ENCODE data around the gene NFIB.

Gene NFIB

DNA sequence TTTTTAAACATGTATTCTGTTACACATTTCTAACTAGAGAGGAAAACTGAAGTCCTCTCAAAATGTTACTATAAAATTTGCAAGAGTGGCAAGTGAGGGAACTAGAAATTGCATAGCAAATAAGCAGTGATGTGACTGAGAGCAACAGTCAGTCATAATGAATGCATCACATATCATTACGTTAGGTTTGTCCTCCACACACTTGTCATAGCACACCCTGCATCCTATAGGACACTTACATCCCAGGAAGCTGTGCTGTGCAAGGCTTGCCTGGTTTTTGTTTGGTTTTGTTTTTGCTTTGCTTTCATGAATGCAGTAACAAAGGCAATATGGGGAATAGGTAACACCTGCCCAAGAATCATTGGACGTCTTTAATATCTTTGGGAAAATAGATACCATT is 10.8 kb downstream of the NFIB start:
- DNase-seq: no peak

DNA sequence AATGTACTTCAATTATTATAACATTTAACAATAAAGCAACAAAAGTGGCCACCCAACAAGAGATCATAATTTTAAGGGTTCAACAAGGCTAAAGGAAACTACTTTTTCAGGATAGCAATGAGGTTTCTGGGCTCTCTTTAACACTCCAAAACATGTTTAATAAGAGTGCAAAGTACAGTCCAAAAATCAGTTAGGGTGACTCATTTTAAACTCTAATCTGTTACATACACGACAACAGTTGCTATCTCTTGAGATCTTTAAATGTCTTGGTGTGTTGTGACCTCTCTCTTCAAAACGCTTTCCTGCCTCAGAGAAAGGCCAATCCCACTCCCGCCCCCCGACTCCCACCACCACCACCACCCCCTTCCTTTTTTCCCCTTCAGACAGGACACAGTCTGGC is 11.5 kb downstream of the NFIB start:
- no peak for DNase-seq

- no peak for DNase-seq
Observed at GRCh38 chr9:14301583-14302021, 12.3 kb downstream of the NFIB start.

- DNase-seq: no peak
Observed at GRCh38 chr9:14301006-14301405, 12.9 kb downstream of the NFIB start.

- DNase-seq: no peak
Observed at GRCh38 chr9:14300588-14300987, 13.4 kb downstream of the NFIB start.

- no peak for DNase-seq
Observed at GRCh38 chr9:14300040-14300439, 13.9 kb downstream of the NFIB start.

DNA sequence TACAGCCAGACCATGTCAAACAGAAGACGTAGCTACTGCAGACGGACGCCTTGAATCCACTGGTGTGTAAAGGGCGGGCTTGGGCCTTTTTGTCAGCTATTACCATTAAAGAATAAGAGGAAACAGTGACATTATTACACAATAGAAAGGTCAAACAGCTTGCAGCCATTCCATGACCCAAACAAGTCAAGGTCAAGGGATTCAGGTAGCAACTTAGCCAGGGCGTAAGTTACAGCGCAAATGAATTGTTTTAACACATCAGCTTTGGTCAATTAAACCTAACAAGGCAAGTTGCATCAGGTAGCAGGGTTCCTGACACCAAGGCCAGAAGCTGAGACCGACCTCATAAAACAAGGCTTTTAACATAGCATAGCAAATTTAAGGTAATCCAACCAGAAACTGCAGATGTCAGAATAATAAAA is 15.3 kb downstream of the NFIB start:
- no peak for DNase-seq

DNA sequence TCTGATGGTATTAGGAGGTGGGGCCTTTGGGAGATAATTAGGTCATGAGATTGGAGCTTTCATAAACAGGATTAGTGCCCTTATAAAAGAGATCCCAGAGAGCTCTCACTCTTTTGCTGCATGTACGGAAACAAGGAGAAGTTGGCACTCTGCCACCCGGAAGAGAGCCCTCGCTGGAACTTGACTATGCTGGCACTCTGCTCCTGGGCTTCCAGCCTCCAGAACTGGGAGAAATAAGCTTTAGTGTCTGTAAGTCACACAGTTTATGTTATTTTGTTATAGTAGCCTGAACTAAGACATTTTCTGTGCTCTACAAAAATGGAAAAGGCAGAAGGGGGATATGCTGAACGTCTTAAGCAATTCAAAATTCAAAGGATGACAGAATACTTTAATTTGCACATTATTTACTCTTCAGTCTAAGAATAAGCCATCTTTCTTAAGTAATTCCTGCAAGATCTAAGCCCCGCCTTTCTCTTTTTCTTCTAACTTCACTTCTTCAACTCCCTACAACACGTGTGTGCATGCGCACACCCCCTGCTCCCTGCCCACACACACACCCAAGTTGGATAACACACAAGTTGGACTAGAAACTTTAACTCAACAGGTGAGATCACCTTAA is 17.3 kb downstream of the NFIB start:
- DNase-seq: no peak

- no peak for DNase-seq
Observed at GRCh38 chr9:14294659-14295058, 19.3 kb downstream of the NFIB start.

- DNase-seq: no peak
Observed at GRCh38 chr9:14293801-14294200, 20.1 kb downstream of the NFIB start.

DNA sequence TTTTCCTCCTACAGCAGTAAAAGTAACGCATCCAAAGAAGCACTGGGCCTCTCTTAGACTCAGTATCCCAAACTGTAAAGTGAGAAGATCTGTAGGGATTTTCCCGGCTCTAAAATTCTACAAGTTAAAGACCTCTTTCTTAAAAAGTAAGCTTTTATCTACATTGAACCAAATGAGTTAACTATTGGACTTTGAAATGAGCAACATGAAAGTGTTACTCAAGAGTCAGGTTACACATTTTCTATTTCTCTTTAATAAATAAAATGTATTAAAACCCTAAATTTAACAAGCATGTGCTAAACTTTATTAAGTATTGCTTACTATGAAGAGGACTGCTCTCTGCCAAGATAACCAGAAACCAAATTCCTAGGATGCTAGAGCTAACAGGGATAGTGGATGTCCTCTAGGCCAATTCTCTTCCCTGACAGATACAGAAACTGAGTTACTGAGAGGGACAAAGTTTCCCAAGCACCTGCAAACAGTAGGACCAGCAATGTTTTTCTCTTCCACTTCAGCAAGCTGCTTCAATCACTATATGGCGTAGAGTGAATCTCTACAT is 21.7 kb downstream of the NFIB start:
- DNase-seq: no peak

DNA sequence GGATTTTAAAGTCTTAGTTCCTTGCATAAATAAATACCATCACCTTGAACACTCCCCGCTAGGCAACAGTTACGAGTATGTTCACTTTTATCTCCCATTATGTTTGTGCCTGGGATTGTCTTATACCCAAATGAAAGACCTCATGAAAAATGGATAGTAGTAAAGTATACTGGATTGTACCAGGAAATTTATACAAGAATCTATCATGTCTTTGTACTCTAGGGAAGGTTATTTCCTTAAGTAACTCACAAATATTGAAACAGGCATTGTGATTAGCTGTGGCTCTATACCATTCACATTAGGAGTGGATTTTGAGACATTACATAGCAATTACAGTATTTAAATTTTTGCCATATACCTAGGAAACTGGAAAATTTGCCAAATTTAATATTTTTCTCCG is 24.0 kb downstream of the NFIB start:
- no peak for DNase-seq

DNA sequence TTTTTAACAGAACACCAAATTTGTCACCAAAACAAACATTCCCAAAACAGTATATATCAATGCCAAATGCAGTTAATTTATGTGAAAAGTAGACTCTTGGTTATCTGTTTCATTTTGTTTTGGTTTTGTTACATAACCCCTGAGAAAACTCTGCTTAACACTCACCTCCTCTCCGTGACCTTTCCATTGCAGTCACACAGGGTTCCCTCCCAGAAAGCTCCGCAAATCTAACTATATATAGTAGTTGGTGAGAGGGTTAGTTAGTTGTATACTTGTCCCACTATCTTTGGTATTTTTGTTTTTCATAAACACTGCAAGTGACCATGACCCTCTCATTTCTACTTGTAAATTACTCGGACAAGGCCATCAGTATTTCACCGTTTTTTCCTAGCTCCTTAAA is 25.5 kb downstream of the NFIB start:
- DNase-seq: no peak

- no peak for DNase-seq
Observed at GRCh38 chr9:14286121-14286520, 27.8 kb downstream of the NFIB start.

DNA sequence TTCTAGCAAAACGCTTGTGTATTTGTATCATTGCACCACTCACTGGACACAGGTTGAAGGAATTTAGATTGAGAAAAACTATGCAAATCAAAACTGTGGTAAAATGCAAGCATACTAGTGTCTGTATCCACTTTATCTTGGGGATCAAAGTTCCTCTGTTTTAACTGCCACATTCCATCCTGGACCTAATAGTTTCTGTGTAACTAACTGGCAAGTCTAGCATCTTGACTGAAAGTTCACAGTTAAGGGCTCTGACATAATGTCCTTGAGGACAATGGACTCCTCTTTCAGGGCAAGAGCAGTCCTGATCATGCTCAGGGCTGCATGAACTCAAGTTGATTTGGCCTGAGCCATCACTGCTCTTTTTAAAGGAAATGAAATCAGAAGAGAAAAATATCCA is 30.7 kb downstream of the NFIB start:
- no peak for DNase-seq

DNA sequence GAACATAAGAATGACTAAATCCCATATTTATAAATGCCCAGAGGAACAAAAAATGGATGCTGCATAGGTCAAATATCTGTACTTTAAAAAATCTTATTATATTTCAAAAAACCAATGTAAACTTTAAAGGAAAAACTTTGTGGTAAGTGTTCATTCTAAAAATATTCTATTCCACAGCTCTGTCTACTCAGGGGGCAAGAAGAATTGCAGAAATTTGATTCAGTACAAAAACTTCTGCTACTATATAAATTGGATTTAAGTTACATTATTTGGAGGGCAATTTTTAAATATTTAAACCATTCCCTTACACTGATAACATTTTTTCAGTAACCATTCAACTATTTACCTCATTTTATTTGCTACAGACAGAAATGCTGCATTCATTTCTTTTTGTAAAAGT is 32.1 kb downstream of the NFIB start:
- no peak for DNase-seq

DNA sequence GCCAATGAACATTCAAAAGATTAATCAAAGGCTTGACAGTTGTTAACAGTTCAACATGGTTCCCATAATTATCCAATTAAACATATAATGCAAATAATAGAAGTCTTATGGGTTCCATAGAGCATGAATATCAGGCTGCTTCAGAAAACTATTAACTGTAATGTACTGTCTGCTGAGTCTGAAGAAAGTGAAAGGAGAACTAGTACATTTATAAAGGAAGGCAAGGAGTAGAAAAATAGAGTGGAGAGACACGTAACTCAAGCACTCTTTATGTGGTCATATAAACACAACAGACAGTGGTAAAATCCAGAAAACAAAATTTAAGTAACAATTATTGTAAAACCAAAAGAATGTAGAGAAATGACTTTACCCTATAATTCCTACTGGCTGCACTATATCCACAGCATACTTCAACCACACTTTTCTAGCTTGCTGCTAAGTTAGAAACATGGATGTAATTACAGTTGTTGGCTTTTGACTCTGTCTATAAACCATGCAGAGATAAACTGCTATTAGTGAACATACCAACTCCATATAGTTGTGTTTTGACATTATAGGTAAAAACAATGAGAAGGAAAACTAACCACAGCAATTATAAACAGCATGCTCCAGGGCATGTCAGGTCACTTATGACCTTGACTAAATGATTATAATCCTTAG is 32.7 kb downstream of the NFIB start:
- DNase-seq: no peak

GRCh38 chr9:14279671-14280070 is 34.3 kb downstream of the NFIB start:
- DNase-seq: no peak

- no peak for DNase-seq
Observed at GRCh38 chr9:14278291-14278721, 35.6 kb downstream of the NFIB start.

GRCh38 chr9:14277761-14278160 is 36.2 kb downstream of the NFIB start:
- no peak for DNase-seq

- no peak for DNase-seq
Observed at GRCh38 chr9:14277244-14277643, 36.7 kb downstream of the NFIB start.

- DNase-seq: no peak
Observed at GRCh38 chr9:14275331-14275730, 38.6 kb downstream of the NFIB start.

DNA sequence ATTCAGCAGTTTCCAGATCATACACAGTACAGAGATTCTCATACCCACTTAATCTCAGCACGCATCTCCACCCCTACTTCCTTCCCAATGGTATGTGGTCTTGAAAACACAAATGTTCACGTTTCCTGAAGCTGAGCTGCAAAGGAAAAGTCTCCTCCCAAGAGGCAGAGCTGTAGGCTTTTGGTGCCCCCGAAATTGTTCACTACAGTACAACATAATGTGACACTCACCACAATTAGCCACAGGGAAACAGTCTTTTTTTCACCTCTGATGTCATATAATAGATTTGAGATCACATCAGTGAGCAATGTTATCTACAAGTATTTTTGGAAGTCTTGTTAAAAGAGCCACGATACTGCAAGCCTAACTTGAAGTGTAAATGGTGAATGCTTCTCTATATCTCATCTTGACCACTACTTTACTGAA is 40.2 kb downstream of the NFIB start:
- no peak for DNase-seq

DNA sequence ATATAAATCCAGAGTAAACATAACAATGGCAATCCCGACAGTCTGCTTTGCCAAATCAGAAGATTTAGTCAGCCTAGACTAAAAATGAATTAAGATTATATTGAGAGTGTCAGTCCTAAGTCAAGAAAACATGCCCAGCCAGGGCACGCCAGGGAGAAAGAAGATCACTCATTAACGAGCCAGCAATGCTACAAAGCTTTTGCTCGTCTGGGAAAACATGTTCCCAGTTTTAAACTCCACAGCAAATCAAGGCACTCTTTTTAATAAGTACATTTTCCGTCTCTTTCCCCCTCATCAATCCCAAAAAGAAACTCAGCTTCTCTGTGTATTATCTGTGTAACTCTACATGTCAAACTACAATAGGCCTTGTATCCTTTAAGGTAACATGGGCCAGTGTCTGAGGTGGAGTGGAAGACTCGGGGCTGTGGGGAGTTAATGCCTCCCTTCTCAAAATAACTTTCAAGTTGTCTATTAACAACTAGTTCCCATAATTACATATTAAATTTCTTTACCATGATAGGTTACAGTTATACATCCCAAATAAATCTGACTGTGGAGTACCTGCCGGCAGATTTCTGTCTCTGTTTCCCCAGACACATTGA is 40.9 kb downstream of the NFIB start:
- no peak for DNase-seq
